Head of caudate nucleus (tissue), 42 donors: ENCODE measurements around the gene FBLN5.
"Not testable (repeated sequence)": the region's sequence is repeated elsewhere in the genome, so short reads cannot be mapped to it uniquely, and the experiment has no call there.

Experiments
- DNase-seq, 42 donors: peaks; one replicate each; pipeline versions ENCODE4 v3.0.0 to v3.0.0-alpha.2; 2020 to 2021; ENCODE audit warnings: mixed read lengths in 7 of 42
- intact Hi-C: fragments of 100-400 bp; cut with DNase I; formaldehyde crosslinking; loops from one replicate; pipeline ENCODE4 v1.15.0; 2022

FBLN5 gene

GRCh38 chr14:91918186-91918883 is 29.2 kb downstream of the FBLN5 start:
- intact Hi-C loops, result no loop called here
- DNase-seq, result no peak

GRCh38 chr14:91912035-91912434 is 35.5 kb downstream of the FBLN5 start:
- DNase-seq, result no peak
- intact Hi-C loops, result loop anchor here (5.0 kb wide), 1 partner anchor 265 kb away; no protein-coding TSS in a partner anchor

GRCh38 chr14:91911474-91912032 is 35.9 kb downstream of the FBLN5 start:
- intact Hi-C loops, result loop anchor here (5.0 kb wide), 1 partner anchor 264 kb away; no protein-coding TSS in a partner anchor
- DNase-seq, result peak in 20 of 42 donors; percentile 23 to 67 (median 49)

- intact Hi-C loops, result loop anchor here (5.0 kb wide), 1 partner anchor 263 kb away; no protein-coding TSS in a partner anchor
- DNase-seq, result no peak
These were observed 37.3 kb downstream of the FBLN5 start for GRCh38 chr14:91910196-91910595.

- intact Hi-C loops, result no loop called here
- no peak for DNase-seq
These were observed 41.1 kb downstream of the FBLN5 start for GRCh38 chr14:91906374-91906773.

- DNase-seq, result no peak
- intact Hi-C loops, result no loop called here
These were observed 42.4 kb downstream of the FBLN5 start for GRCh38 chr14:91904956-91905645.

- DNase-seq, result no peak
- intact Hi-C loops, result no loop called here
These were observed 43.0 kb downstream of the FBLN5 start for GRCh38 chr14:91904483-91904882.

- intact Hi-C loops, result no loop called here
- DNase-seq, result no peak
These were observed 44.4 kb downstream of the FBLN5 start for GRCh38 chr14:91903070-91903469.

GRCh38 chr14:91902336-91902735 is 45.2 kb downstream of the FBLN5 start:
- DNase-seq, result no peak

GRCh38 chr14:91901449-91902226 is 45.9 kb downstream of the FBLN5 start:
- intact Hi-C loops, result no loop called here
- no peak for DNase-seq

More at GRCh38 chr14:91902336-91902735, 45.2 kb downstream of the FBLN5 start:
- intact Hi-C loops, result no loop called here

GRCh38 chr14:91899806-91900205 is 47.7 kb downstream of the FBLN5 start:
- intact Hi-C loops, result no loop called here

GRCh38 chr14:91899213-91899612 is 48.3 kb downstream of the FBLN5 start:
- peak in 3 of 42 donors; percentile 18 to 55 (median 29) for DNase-seq
- intact Hi-C loops, result no loop called here

More at GRCh38 chr14:91899806-91900205, 47.7 kb downstream of the FBLN5 start:
- DNase-seq, result no peak

GRCh38 chr14:91898372-91898771 is 49.1 kb downstream of the FBLN5 start:
- no peak for DNase-seq
- intact Hi-C loops, result no loop called here

- DNase-seq, intact Hi-C loops: not testable (repeated sequence)
These were observed 49.8 kb downstream of the FBLN5 start for GRCh38 chr14:91897716-91898115.

GRCh38 chr14:91897106-91897701 is 50.3 kb downstream of the FBLN5 start:
- intact Hi-C loops, result no loop called here
- DNase-seq, result peak in 41 of 42 donors; percentile 26 to 88 (median 66)

- DNase-seq, result no peak
- intact Hi-C loops, result no loop called here
These were observed 51.1 kb downstream of the FBLN5 start for GRCh38 chr14:91896419-91896818.

GRCh38 chr14:91893669-91894068 is 53.8 kb downstream of the FBLN5 start:
- DNase-seq, result no peak
- intact Hi-C loops, result no loop called here

GRCh38 chr14:91893007-91893406 is 54.5 kb downstream of the FBLN5 start:
- intact Hi-C loops, result no loop called here
- DNase-seq, result peak in 12 of 42 donors; percentile 25 to 72 (median 40)

GRCh38 chr14:91891721-91892220 is 55.7 kb downstream of the FBLN5 start:
- intact Hi-C loops, result no loop called here
- peak; percentile 43 to 91 (median 79) for DNase-seq
